CD4-positive, alpha-beta T cell treated with Interleukin-6 for 4 hours (primary cell): ENCODE measurements around the gene IMMP2L.
"Not testable (repeated sequence)": the region's sequence is repeated elsewhere in the genome, so short reads cannot be mapped to it uniquely, and the experiment has no call there.

Experiments
- DNase-seq: peaks from one replicate; pipeline ENCODE4 v3.0.0-alpha.2; 2020; ENCODE audit warnings: mixed read lengths

The IMMP2L gene

GRCh38 chr7:111447502-111447901 is 114.8 kb downstream of the IMMP2L start:
- not testable (repeated sequence) for DNase-seq

- DNase-seq, result no peak
Measured at GRCh38 chr7:111439977-111440376, 122.3 kb downstream of the IMMP2L start.

- DNase-seq, result no peak
Measured at GRCh38 chr7:111438369-111439289, 123.7 kb downstream of the IMMP2L start.

- DNase-seq, result no peak
Measured at GRCh38 chr7:111437736-111438135, 124.6 kb downstream of the IMMP2L start.

- DNase-seq, result no peak
Measured at GRCh38 chr7:111436608-111437007, 125.7 kb downstream of the IMMP2L start.

- DNase-seq, result no peak
Measured at GRCh38 chr7:111433426-111433825, 128.9 kb downstream of the IMMP2L start.

- DNase-seq, result no peak
Measured at GRCh38 chr7:111429781-111430180, 132.5 kb downstream of the IMMP2L start.

GRCh38 chr7:111424768-111425167 is 137.5 kb downstream of the IMMP2L start:
- DNase-seq, result no peak

GRCh38 chr7:111414374-111414773 is 147.9 kb downstream of the IMMP2L start:
- no peak for DNase-seq

GRCh38 chr7:111413739-111414138 is 148.6 kb downstream of the IMMP2L start:
- DNase-seq, result no peak

- DNase-seq, result no peak
Measured at GRCh38 chr7:111410899-111411298, 151.4 kb downstream of the IMMP2L start.

GRCh38 chr7:111409714-111410422 is 152.4 kb downstream of the IMMP2L start:
- no peak for DNase-seq

GRCh38 chr7:111408724-111409123 is 153.6 kb downstream of the IMMP2L start:
- DNase-seq, result no peak

GRCh38 chr7:111407258-111407657 is 155.0 kb downstream of the IMMP2L start:
- DNase-seq, result no peak

GRCh38 chr7:111405621-111406020 is 156.7 kb downstream of the IMMP2L start:
- DNase-seq, result no peak

- DNase-seq, result no peak
Measured at GRCh38 chr7:111401516-111401915, 160.8 kb downstream of the IMMP2L start.

GRCh38 chr7:111400088-111400487 is 162.2 kb downstream of the IMMP2L start:
- no peak for DNase-seq

GRCh38 chr7:111394891-111395290 is 167.4 kb downstream of the IMMP2L start:
- no peak for DNase-seq

- DNase-seq, result no peak
Measured at GRCh38 chr7:111393011-111393754, 169.1 kb downstream of the IMMP2L start.

GRCh38 chr7:111392294-111392693 is 170.0 kb downstream of the IMMP2L start:
- no peak for DNase-seq

GRCh38 chr7:111390000-111390399 is 172.3 kb downstream of the IMMP2L start:
- no peak for DNase-seq

- no peak for DNase-seq
Measured at GRCh38 chr7:111388912-111389311, 173.4 kb downstream of the IMMP2L start.

- DNase-seq, result no peak
Measured at GRCh38 chr7:111388016-111388415, 174.3 kb downstream of the IMMP2L start.
